ENCODE results near the gene BTG2.

Gene BTG2

DNA sequence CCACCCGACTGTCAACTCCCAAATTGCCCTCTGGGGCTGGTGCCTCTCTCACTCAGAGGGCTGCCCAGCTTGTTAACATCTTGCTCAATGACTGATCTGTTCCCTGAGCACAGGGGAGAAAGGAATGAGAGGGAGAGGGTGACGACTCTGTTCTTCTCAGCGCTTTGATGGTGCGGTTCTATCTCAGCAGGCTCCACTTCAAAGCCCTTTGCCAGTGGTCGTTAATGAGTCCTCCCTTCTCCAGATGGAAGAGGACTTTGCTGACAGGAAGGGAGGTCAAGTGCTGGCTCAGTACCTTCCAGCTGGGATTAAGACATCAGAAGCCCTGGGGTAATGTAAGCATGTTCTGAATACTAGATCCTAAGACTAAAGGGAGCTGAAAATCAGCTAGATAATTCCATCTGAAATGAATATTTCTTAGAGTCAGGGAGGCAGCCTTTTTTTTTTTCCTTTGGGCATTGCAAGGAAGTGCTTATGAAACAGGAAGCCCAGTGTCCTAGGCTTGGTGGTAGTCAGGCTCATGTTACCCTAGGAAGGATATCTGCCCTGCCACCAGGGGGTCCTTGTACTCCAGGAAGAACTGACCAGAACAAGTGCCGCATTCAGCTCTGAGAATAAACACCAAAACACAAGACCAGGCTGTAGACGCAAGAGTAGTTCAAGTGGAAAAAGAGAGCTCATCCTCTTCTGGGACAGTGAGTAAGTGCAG, 40.9 kb downstream of the BTG2 start:
- no peak for DNase-seq

GRCh38 chr1:203346769-203347102, 41.4 kb downstream of the BTG2 start:
- DNase-seq = no peak

DNA sequence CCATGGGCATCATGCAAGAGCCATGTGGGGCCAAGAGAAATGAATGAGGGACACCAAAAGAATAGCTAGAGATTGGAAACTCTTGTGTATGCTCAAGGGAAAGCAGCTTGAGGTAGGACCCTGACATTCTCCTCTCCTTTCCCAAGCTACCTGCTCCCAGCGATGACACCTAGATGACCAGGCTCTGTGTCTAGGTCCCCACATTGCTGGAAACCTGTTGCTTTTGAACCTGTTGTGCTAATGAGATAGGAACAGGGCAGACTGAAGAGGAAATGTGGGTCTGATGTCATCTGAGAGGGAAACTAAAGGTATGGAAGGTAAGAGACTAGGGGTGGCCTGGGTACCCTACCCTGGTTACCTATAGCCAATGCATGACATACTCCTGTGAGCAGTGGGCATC, 43.8 kb downstream of the BTG2 start:
- no peak for DNase-seq

DNA sequence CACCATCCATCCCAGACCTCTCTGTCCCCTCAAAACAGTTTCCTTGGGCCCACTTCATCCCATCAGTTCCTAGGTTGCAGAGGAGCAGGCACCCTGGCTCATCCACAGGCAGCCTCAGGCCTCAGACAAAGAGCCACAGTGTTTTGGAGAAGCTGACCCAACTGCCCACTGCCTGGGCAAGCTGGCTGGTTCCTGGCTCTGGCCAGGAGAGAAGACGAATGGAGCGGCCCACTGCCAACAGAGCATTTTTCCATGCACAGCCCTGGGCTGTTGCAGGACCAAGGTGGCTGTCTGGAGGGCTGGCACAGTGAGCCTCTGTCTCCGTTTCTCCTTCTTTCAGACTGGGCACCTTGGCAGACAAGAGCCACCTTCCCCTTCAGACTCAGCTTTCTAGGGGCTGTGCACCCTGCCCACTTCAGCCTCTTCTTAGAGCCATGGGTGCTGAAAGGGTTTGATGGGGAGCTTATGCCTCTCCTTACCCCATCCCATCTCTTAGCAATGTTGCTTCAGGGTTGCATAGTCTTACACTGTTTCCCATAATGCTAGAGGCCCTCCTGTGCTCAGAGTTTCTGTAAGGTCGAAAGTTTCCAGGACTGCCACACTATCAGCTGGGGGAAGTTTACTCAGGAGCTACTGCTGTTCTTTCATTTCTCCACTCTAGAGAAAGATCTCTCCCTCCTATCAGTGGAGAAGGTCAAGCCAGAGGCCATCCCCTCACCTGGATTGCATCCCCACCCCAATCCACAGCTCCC, 44.6 kb downstream of the BTG2 start:
- DNase-seq = no peak

DNA sequence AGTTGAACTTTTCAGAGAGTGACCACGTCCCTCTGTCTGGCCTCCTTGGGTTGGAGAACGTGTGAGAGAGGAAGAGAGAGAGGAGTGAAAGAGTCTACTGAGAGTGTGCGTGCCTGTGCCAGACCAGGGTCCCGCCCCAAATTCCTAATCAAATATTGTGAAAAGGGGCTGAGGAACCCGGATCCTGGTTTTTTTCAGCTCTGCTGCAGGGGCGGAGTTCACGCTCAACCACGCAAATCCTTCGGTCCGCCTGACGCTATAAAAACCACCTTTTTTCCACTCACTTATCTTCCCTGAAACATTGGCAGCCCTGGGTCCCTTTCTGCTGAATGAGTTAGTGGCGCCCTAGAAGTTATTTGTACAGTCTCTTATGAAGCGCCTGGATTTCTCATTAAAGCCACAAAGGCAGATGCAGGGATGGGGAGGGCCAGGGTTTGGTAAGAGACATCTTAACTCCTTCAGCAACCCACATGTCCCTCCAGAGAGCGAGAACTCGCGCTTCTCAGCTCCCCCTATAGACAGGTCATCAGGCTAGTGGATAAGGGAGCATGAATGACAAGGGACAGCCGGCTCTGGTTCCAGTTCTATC, 45.8 kb downstream of the BTG2 start, which contains the start of gene FMOD:
FMOD (minus strand) TSS at position 86 of the 589 bp plus-strand sequence. CDS start 2,852 bp downstream, outside the sequence.
- no peak for DNase-seq

- no peak for DNase-seq
Measured at GRCh38 chr1:203353486-203353885, 48.2 kb downstream of the BTG2 start.

- DNase-seq = no peak
Measured at GRCh38 chr1:203354246-203354645, 48.9 kb downstream of the BTG2 start.

DNA sequence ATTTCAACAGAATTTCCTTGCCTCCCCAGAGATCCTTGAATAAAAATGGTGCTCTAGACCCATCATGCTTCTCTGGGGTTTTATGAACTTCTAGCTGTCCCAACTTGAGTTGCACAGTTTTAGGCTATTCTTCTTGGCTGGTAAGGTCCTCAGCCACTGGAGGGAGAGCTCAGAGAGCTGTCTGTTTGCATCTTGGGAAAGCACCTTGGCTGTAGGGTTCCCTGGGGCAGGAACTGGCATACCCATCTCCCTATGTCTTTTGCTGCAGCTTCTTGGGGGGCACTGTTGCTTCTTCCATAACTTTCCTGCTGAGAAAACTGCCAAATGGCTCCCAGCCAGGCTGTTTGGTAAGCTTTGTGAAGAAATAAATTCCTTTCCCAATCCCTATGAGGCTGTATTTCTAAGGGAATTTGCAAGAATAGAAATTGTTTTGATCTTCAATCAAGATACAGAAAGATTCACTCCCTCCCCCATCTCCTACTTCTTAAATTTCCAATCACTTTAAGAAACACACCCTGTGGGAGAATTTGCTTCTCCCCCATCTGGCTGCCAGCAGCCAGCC, 53.8 kb downstream of the BTG2 start:
- DNase-seq = no peak

Data from activated T-cell treated with anti-CD3 and anti-CD28 coated beads for 4 hours (primary cell).